Epithelial cell of esophagus (primary cell): ENCODE results near the gene DCLK2.
A peak's percentile ranks its signal among the peaks of the same experiment; 100 is the strongest.

Experiments
- DNase-seq: peaks from one replicate; pipeline ENCODE4 v3.0.0; 2010; ENCODE audit warnings: low read depth
- H3K4me3 ChIP-seq: 2 replicates; pipeline ENCODE4 v1.5.1; 2011; ENCODE audit warnings: mild to moderate bottlenecking, low read length, control low read depth
- CTCF ChIP-seq: IDR thresholded peaks from 2 replicates; pipeline ENCODE4 v1.5.1; 2011; ENCODE audit warnings: low read depth, mild to moderate bottlenecking, low read length, control low read depth, inconsistent platforms; ENCODE audit not compliant: insufficient read depth; ENCODE audit errors: missing control alignments

Gene DCLK2

GRCh38 chr4:150133605-150134004 lies 55.4 kb downstream of the DCLK2 start:
- no peak for TF ChIP-seq CTCF
- DNase-seq, result no peak
- no peak overlapping the region for H3K4me3 ChIP-seq

GRCh38 chr4:150135134-150135772 lies 57.0 kb downstream of the DCLK2 start:
- no peak for DNase-seq
- no peak for TF ChIP-seq CTCF
- H3K4me3 ChIP-seq, result no peak overlapping the region

DNA sequence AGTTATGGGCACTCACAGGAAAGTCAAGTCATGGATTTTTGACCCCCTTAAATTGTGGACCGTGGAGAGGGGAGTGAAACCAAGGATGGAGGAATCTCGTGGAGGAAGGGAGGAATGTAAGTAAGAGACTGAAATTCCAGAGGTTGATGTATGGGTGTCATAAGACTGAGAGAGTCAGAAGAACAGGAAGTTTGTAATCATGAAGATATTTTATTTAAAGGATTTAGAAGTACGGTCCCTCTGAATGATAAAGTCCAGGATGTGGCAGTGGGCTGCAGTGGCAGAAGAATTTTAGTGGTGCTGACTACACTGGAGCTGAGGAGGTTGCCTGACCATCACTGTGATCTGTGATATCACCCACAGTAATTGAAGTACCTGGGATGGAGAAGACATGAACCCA lies 57.8 kb downstream of the DCLK2 start:
- no peak overlapping the region for H3K4me3 ChIP-seq
- no peak for TF ChIP-seq CTCF
- no peak for DNase-seq

- DNase-seq, result no peak
- H3K4me3 ChIP-seq, result no peak overlapping the region
- TF ChIP-seq CTCF, result no peak
These were observed 58.2 kb downstream of the DCLK2 start for GRCh38 chr4:150136481-150136880.

DNA sequence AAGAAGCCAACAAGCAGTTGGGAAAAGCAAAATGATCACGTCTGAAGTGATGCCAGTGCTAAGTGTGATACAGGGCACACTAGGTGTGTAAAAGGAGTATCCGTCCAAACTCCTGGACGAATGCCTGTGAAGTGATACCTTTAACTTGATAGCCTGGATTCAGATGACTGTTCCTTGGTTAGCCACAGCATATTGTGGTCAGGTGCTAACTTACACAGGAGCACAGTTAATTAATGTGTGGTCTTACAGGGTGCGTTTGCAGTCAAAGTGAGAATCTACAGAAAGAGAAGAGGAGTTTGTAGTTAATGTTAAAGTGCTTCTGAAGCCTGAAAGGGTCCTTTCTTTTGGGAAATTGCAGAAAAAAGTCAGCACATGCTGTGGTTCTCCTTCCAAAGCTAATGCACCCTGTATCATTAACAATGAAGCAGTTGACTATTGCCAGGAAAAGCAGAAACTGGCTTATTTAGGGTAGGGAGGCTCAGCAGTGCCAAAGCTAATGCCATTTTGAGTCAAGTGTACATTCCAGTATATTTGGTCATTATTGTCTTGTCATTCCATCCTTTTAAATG lies 61.1 kb downstream of the DCLK2 start:
- no peak overlapping the region for H3K4me3 ChIP-seq

GRCh38 chr4:150140774-150141400 lies 62.6 kb downstream of the DCLK2 start:
- peak; percentile 63 for DNase-seq
- H3K4me3 ChIP-seq, result no peak overlapping the region
- no peak for TF ChIP-seq CTCF

More for the DNA sequence above, 61.1 kb downstream of the DCLK2 start:
- no peak for DNase-seq
- TF ChIP-seq CTCF, result no peak
